GM21526 (cell line): ENCODE measurements around the gene NLN.
"Not testable (repeated sequence)": the region's sequence is repeated elsewhere in the genome, so short reads cannot be mapped to it uniquely, and the experiment has no call there.

Experiments used
- ATAC-seq: cut with Tn5 transposase; IDR thresholded peaks from one replicate; pipeline ENCODE4 v1.9.1; 2021; ENCODE audit warnings: moderate library complexity; ENCODE audit not compliant: unreplicated experiment, low FRiP score

The NLN gene

DNA sequence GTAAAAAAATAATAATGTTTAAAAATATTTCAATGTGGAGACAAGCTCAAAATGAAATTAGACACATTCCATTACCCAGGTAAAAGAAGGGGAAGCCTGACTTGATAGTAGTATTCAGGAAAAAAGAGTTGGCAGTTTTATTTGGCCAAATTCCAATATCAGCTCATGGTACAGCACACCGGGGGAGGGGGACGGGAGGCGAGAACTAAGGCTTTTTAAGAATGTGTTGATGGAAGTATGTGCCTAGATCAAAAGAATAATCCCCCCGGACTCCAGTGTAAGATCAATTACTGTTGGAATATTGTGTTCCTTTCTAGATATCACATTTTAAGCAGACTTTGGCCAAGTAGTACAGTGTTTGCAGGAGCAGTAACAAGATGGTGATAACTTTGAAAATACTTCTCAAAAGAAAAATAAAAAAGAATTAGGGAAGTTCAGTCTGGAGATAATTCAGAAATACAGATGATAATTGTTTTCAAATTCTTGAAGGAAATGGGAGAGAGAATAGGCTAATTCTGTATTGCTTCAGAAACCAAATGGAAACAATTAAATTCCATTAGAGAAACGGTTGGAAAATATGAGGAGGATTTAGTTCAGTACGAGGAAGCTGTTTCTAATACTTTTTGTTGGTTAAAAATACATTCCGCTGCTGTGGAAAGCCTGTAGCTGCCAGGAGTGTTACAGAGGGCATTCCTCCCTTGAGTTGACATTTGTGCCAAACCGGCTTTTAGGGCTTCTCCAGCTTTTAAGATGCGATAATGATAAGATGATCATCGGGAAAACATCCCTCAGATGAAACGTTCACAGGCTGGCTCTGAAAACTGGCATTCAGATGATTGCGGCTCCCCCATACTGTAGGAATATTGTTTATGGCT, 106.3 kb downstream of the NLN start:
- ATAC-seq: no peak

DNA sequence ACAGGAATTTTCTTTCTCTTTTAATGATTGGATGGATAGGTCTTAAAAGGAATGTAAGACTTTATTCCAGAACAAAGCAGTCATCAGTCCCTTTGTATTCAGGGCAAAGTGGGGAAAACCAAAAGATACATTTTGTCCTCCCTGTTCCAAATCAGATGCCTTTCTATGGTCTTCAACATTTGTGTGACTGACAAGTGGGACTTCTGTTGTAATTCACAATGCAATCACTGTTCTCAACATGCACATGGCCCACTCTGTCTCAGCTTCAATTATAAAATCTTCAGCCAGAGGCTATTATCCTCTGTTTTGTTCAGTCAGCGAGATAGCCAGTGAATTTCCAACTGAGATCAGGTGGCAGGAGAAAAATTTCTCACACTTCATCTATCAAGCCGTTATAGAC, 108.9 kb downstream of the NLN start:
- no peak for ATAC-seq

GRCh38 chr5:65831276-65831675, 109.3 kb downstream of the NLN start:
- ATAC-seq: no peak

DNA sequence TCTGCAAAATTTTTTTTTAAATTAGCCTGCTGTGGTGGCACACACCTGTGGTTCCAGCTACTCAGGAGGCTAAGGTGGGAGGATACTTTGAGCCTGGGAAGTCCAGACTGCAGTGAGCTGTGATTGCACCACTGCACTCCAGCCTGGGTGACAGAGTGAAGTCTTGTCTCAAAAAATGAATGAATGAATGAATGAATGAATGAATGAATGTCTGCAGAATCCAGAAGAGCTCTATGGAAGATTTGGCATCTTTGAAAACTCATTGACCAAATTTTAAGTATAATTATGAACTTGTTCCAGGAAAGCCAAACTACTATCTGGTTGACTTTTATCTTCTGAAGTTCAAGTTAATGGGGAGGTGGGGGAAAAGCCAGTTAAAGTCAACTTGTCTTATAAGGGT, 110.1 kb downstream of the NLN start:
- no peak for ATAC-seq

DNA sequence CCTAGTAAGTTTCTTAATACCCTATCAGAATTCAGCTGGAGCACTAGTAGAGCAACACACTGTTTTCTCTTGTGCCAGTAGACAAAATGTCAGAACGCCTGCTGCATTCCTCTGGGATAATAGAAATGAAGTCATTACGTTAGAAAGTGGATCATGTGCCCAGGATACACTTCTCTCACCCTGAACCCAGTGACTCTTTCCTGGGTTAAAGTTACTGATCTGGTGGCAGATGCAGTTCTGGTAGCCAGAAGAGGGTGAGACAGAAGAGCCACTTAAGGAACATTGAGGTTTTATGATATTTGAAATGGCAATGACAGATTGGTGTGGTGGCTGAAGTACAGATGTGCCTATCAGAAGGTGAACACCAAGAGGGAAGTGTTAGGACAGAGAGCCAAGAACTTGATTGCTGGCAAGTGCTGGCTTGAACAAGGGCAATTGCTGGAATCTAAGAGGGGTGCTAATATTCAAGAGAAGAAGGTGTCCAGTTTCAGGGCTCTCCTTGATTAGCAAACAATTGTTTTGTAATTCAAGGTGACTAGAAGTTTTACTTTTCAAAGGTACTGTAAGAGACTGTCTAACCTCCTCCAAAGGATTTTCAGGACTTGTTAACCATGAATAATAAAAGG, 110.7 kb downstream of the NLN start:
- no peak for ATAC-seq

GRCh38 chr5:65833780-65834179, 111.8 kb downstream of the NLN start:
- no peak for ATAC-seq

- no peak for ATAC-seq
Observed at GRCh38 chr5:65834306-65834705, 112.3 kb downstream of the NLN start.

- ATAC-seq: no peak
Observed at GRCh38 chr5:65835191-65835590, 113.2 kb downstream of the NLN start.

GRCh38 chr5:65837139-65837538, 115.1 kb downstream of the NLN start:
- ATAC-seq: no peak

DNA sequence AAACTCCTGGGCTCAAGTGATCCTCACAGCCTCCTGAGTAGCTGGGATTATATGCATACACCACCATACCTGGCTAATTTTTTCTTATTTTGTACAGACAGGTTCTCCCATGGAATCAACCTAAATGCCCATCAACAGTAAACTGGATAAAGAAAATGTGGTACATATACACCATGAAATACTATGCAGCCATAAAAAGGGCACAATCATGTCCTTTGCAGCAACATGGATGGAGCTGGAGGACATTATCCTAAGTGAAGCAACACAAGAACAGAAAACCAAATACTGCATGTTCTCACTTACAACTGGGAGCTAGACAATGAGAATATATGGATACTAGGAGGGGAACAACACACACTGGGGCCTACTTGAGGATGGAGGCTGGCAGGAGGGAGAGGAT, 117.2 kb downstream of the NLN start:
- not testable (repeated sequence) for ATAC-seq

GRCh38 chr5:65840071-65840470, 118.1 kb downstream of the NLN start:
- ATAC-seq: no peak

DNA sequence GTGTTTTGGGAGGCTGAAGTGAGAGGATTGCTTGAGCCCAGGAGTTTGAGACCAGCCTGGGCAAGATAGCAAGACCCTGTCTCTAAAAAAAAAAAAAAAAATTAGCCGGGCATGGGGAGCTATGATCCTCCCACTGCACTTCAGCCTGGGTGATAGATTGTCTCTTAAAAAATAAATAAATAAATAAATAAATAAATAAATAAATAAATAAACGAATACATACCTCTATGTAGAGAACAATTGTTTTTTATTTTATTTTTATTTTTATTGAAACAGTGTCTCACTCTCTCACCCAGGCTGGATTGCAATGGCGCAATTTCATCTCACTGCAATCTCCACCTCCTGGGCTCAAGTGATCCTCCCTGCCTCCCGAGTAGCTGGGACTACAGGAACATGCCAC, 122.8 kb downstream of the NLN start:
- ATAC-seq: not testable (repeated sequence)

- no peak for ATAC-seq
Observed at GRCh38 chr5:65846101-65846500, 124.1 kb downstream of the NLN start.

- not testable (repeated sequence) for ATAC-seq
Observed at GRCh38 chr5:65847019-65847418, 125.0 kb downstream of the NLN start.

GRCh38 chr5:65849918-65850317, 127.9 kb downstream of the NLN start:
- ATAC-seq: not testable (repeated sequence)

GRCh38 chr5:65854925-65855324, 132.9 kb downstream of the NLN start:
- ATAC-seq: no peak

DNA sequence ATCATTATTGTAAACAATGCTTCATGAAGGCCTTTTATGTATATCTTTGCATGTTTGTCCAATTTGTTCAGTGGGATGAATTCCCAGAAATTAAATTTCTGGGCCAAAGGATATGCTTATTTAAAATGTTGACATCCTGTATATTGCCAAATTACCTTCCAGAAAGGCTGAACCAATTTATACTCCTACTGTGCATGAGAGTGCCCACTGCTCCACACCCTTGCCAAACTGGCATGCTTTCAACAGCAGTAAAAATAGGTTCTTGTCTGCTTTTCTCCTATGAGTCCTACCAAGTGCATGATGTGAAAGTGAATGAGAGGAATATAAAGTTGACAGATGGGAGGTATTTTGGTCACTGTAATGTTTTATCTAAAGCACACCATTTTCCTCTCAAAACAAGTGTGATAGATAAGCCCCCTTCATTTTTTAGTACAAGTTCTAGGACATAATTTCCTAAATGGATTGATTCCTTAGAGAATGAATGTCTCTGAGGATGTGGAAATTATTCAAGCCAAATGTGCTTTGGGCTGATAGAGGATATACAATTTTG, 133.8 kb downstream of the NLN start:
- ATAC-seq: no peak

DNA sequence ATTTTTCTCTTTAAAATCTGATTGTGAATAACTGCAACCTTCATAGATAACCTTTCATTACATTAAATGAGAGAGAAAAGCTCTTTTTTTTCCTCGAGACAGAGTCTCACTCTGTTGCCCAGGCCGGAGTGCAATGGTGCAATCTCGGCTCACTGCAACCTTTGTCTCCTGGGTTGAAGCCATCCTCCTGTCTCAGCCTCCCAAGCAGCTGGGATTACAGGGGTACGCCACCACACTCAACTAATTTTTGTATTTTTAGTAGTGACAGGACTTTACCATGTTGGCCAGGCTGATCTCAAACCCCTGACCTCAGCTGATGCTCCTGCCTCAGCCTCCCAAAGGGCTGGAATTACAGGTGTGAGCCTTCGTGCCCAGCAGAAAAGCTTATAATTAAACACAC, 134.5 kb downstream of the NLN start:
- ATAC-seq: no peak

GRCh38 chr5:65858316-65858715, 136.3 kb downstream of the NLN start:
- ATAC-seq: no peak

DNA sequence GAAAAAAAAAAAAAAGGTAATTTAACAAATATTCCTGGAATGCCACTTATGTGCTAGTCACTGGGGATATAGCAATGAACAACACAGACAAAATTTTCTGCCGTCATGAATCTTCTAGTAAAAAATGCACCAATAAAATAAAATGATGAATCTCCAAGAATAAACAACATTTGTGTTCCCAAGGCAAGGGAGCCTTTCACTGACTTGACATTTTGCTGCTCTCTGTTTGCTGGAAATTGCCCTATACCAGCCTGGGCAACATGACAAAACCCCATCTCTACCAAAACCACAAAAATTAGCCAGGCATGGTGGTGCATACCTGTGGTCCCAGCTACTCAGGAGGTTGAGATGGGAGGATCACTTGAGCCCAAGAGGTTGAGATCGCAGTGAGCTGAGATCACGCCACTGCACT, 139.8 kb downstream of the NLN start:
- no peak for ATAC-seq

DNA sequence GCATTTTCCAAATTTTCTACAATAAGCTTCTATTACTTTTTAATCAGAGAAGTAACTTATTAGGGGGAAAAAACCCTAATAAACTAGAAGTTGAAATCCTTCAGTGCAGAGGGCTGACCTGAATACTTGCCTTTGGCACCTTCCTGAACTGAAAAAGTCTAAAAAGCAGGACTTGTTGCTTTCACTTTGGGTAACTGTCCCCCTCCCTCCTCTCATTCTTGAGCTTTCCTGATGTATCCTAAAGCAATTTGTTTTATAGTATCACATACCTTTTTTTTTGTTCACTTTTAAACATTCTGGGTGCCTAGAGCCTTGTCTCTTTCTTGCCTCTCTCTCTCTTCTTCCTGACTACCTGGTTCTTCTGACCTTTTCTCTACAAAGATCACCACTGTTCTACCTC, 140.4 kb downstream of the NLN start:
- no peak for ATAC-seq

DNA sequence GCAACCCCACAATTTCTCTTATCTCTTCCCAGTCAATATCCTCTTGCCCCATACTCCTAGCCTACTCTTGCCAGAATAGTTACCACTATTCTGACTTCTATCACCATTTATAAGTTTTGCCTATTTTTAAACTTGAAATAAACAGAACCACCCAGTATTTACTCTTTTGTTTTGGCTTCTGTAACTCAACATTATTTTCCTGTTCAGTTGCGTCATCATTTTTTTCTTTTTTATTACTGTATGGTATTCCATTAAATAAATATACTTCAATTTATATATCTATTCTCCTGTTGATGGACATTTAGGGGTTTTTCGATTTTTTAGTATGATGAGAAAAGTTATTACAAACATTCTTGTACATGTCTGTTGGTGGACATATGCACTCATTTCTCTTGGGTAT, 141.7 kb downstream of the NLN start:
- ATAC-seq: no peak
